NT2/D1 (cell line): Measurements from ENCODE around the gene OR4D2.

Source experiments
- DNase-seq: peaks from one replicate; pipeline ENCODE4 v3.0.0-alpha.2; 2011; ENCODE audit warnings: low read depth, low spot score
- H3K27me3 ChIP-seq: 2 replicates; pipeline ENCODE4 v1.6.0; 2011; ENCODE audit warnings: mild to moderate bottlenecking; ENCODE audit not compliant: insufficient read length, insufficient read depth
- H3K36me3 ChIP-seq: 2 replicates; pipeline ENCODE4 v1.6.1; 2011; ENCODE audit warnings: mild to moderate bottlenecking, low read length, mixed read lengths; ENCODE audit not compliant: insufficient read depth, insufficient read length
- H3K4me1 ChIP-seq: 2 replicates; pipeline ENCODE4 v1.5.1; 2011; ENCODE audit not compliant: insufficient read depth, insufficient read length
- H3K4me3 ChIP-seq: 2 replicates; pipeline ENCODE4 v1.5.1; 2011; ENCODE audit warnings: low read depth; ENCODE audit not compliant: insufficient read length
- H3K9ac ChIP-seq: 2 replicates; pipeline ENCODE4 v1.6.0; 2011; ENCODE audit warnings: low read depth; ENCODE audit not compliant: insufficient read length
- H3K9me3 ChIP-seq: 2 replicates; pipeline ENCODE4 v1.5.1; 2011; ENCODE audit warnings: mild to moderate bottlenecking, low read length; ENCODE audit not compliant: insufficient read depth
- SUZ12 ChIP-seq: IDR thresholded peaks from 2 replicates; pipeline ENCODE4 v1.6.1; 2011; ENCODE audit not compliant: insufficient read length, insufficient read depth; ENCODE audit errors: extremely low read depth
- YY1 ChIP-seq: IDR thresholded peaks from 2 replicates; pipeline ENCODE4 v1.6.1; 2011; ENCODE audit not compliant: insufficient read length, insufficient read depth
- ZNF274 ChIP-seq: IDR thresholded peaks from 2 replicates; pipeline ENCODE4 v1.6.1; 2011; ENCODE audit warnings: mild to moderate bottlenecking, low read depth, low read length

Gene OR4D2

DNA sequence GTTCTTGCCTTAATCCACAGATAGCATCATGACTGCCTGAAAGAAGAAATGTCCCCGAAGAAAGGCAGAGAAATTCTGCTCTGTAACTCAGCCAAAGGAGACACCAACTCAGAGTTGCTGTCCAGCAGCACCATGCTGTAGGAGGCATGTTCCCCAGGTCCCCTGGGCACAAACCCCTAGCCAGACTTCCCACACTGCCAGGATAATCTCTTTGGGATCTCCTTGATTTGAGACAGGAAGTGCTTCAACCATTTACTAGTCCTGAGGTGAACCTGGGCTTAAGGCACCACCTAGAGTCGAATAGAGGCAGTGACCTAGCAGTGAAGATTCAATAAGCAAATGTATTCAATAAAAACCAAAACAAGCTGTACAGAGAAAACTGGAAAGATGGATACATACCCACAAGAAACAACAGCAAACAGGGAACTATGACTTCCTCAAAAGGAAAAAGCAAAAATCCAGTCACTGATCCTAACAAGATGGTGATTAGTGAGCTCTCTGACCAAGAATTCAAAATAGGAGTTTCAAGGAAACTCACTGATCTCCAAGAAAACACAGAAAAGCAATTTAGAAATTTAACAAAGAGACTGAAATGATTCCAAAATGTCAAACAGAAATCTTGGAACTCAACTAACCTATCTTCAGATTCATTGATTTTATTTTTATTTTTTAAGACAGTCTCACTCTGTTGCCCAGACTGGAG lies 5.7 kb downstream of the OR4D2 start:
- no peaks in the 10 kb centered on the region for H3K4me1 ChIP-seq

DNA sequence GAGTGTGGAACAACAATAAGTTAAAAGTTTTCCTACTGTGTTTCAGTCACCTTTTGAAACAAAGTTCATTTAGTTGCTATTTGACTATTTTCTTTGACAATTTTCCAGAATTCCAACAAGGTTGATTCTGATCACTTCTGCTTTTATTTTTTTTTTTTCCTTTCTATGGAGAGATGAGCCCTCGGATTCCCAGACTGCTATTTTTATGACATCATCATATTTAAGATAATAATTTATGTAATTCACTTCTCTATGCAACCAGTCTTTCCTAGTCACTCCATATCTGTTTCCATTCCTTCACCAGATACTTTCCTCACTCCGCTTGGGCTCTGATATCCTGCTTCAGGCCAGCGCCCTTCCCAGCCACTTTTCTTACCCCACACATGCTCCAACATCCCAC lies 8.1 kb downstream of the OR4D2 start:
- no peaks in the 10 kb centered on the region for H3K4me1 ChIP-seq
- H3K9ac ChIP-seq = no peak overlapping the region
- no peak for TF ChIP-seq ZNF274
- no peak for TF ChIP-seq SUZ12
- TF ChIP-seq YY1 = no peak
- peaks cover 21% of the 10 kb centered on the region for H3K27me3 ChIP-seq
- H3K9me3 ChIP-seq = no peaks in the 10 kb centered on the region
- H3K4me3 ChIP-seq = no peak overlapping the region
- no peak for DNase-seq
- H3K36me3 ChIP-seq = no peaks in the 10 kb centered on the region

More for the DNA sequence above, 5.7 kb downstream of the OR4D2 start:
- no peaks in the 10 kb centered on the region for H3K9me3 ChIP-seq
- no peaks in the 10 kb centered on the region for H3K36me3 ChIP-seq
- H3K4me3 ChIP-seq = no peak overlapping the region
- no peak for DNase-seq
- H3K9ac ChIP-seq = no peak overlapping the region
- peaks cover 37% of the 10 kb centered on the region for H3K27me3 ChIP-seq
- no peak for TF ChIP-seq YY1

DNA sequence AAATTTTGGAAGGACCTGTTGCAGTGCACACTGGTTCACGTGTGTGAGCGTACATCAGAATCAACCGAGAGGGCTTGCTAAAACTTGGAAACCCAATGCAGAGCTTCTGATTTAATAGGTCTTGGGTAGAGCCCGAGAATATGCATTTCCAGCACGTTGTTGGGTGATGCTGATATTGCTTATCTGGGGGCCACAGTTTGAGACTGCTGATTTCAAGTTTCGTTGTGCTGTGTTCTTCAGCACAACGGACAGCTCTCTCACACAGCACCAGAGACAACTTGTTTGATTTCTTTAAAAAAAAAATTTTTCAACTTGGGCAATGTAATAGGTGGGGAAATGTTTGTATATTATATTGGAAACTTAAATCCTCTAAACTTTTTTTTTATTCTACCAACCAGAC lies 9.4 kb downstream of the OR4D2 start:
- TF ChIP-seq ZNF274 (no peak), YY1 (no peak), SUZ12 (no peak)
- no peak for DNase-seq
- Histone ChIP-seq H3K4me3 (no peak overlapping the region), H3K36me3 (no peaks in the 10 kb centered on the region), H3K9me3 (no peaks in the 10 kb centered on the region), H3K27me3 (peaks cover 10% of the 10 kb centered on the region), H3K9ac (no peak overlapping the region), H3K4me1 (no peaks in the 10 kb centered on the region)

DNA sequence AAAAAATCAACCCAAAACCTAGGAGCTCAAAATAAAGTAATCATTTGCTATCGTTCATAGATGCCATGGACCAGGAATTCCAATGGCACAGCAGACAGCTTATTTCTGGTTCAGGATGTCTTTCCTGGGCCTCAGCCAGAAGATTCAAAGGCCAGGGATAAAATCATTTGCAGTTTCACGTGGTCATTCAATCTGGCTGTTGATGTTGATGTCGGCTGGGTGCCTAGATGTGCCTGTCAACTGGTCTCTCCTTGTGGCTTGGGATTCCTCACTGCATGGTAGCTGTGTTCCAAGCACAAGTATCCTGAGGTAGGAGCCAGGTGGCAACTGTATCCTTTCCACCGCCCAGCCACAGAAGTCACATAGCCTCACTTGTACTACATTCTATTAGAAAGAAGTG lies 15.0 kb downstream of the OR4D2 start:
- peaks cover 11% of the 10 kb centered on the region for H3K27me3 ChIP-seq
- no peak for DNase-seq
- no peak overlapping the region for H3K4me3 ChIP-seq
- H3K4me1 ChIP-seq = peaks cover 11% of the 10 kb centered on the region
- TF ChIP-seq YY1 = no peak
- no peak for TF ChIP-seq ZNF274
- no peak for TF ChIP-seq SUZ12
- no peaks in the 10 kb centered on the region for H3K9me3 ChIP-seq
- no peaks in the 10 kb centered on the region for H3K36me3 ChIP-seq
- H3K9ac ChIP-seq = no peak overlapping the region

GRCh38 chr17:58183514-58183913 lies 16.7 kb downstream of the OR4D2 start:
- TF ChIP-seq ZNF274 (no peak), YY1 (no peak), SUZ12 (no peak)
- peaks cover 11% of the 10 kb centered on the region for H3K4me1 ChIP-seq
- no peaks in the 10 kb centered on the region for H3K36me3 ChIP-seq
- peaks cover 11% of the 10 kb centered on the region for H3K27me3 ChIP-seq
- H3K4me3 ChIP-seq = no peak overlapping the region
- no peak for DNase-seq
- H3K9ac ChIP-seq = no peak overlapping the region
- H3K9me3 ChIP-seq = no peaks in the 10 kb centered on the region

DNA sequence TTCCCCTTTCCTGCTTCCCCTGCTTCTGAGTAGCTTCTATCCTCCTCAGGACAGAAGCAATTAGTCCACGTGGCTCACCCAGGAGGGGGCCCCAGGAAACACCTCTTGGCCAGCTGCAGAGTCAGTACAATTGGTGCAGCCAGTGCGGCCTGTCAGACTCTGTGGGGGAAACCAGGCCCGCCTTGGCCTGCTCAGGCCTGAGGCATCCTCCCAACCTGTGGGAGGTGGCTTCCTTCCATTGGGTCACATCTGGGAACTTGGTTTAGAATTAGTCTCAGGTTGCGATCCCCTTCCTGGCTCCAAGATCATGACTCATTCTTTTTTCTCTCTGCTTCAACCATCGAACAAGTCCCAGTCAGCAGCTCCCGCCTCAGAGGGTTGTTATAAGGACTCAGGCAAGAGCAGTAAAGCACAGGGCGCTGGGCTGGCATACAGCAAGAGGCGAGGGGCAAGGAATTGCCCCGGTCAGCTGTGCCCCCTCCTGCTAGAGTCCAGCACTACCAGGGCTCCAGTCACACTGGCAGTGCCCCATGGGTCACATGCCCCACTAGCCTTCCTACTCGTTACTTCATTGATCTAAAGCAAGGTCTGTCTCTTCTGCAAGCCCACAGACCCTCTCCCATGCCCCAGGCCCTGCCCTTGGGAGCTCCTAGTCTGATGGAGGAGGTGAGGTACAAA lies 17.7 kb downstream of the OR4D2 start:
- peak; percentile 65 for DNase-seq
- H3K36me3 ChIP-seq = no peaks in the 10 kb centered on the region
- TF ChIP-seq SUZ12 = no peak
- TF ChIP-seq YY1 = no peak
- TF ChIP-seq ZNF274 = no peak

GRCh38 chr17:58184986-58185761 lies 18.4 kb downstream of the OR4D2 start:
- H3K9ac ChIP-seq = peak overlapping the region; percentile 38
- no peaks in the 10 kb centered on the region for H3K9me3 ChIP-seq
- DNase-seq = no peak
- no peak for TF ChIP-seq YY1
- no peak for TF ChIP-seq SUZ12
- no peak for TF ChIP-seq ZNF274
- H3K4me3 ChIP-seq = no peak overlapping the region
- peaks cover 11% of the 10 kb centered on the region for H3K27me3 ChIP-seq
- no peaks in the 10 kb centered on the region for H3K36me3 ChIP-seq
- peaks cover 11% of the 10 kb centered on the region for H3K4me1 ChIP-seq

More for the DNA sequence above, 17.7 kb downstream of the OR4D2 start:
- H3K4me3 ChIP-seq = no peak overlapping the region
- H3K4me1 ChIP-seq = peaks cover 11% of the 10 kb centered on the region
- peaks cover 11% of the 10 kb centered on the region for H3K27me3 ChIP-seq
- H3K9me3 ChIP-seq = no peaks in the 10 kb centered on the region
- H3K9ac ChIP-seq = peak overlapping the region; percentile 32
